Measurements from ENCODE around the gene SH3BP5L. TPM values are rescaled to one million over a fixed set of nuclear protein-coding genes. Genes with fewer than 3 reads are reported as not detected.

SH3BP5L gene
- total RNA-seq, 3 donors from 2014 or later: 27.2 to 31.0 (median 29.3) TPM

- peaks cover 15% of the 10 kb centered on the region for H3K36me3 ChIP-seq (ENCODE audit: low read depth)
- H3K4me1 ChIP-seq (ENCODE audit: low read depth): no peaks in the 10 kb centered on the region
- intact Hi-C loops (cut with DNase I, micrococcal nuclease): no loop called here
- DNase-seq: no peak
- ATAC-seq: no peak
- H3K9me3 ChIP-seq: no peaks in the 10 kb centered on the region
- H3K4me3 ChIP-seq: no peak overlapping the region
- TF ChIP-seq CTCF (IDR thresholded peaks at IDR 0.05): no peak
Measured at GRCh38 chr1:248849637-248850036, 23.9 kb upstream of the SH3BP5L start.

GRCh38 chr1:248849152-248849551, 23.4 kb upstream of the SH3BP5L start:
- peaks cover 15% of the 10 kb centered on the region for H3K36me3 ChIP-seq (ENCODE audit: low read depth)
- intact Hi-C loops (cut with DNase I, micrococcal nuclease): no loop called here
- no peak for DNase-seq
- H3K4me3 ChIP-seq: no peak overlapping the region
- no peaks in the 10 kb centered on the region for H3K9me3 ChIP-seq
- no peak for TF ChIP-seq CTCF (IDR thresholded peaks at IDR 0.05)
- ATAC-seq: no peak
- no peaks in the 10 kb centered on the region for H3K4me1 ChIP-seq (ENCODE audit: low read depth)

- Histone ChIP-seq H3K4me3 (no peak overlapping the region), H3K9me3 (no peaks in the 10 kb centered on the region), H3K4me1 (ENCODE audit: low read depth) (no peaks in the 10 kb centered on the region), H3K36me3 (ENCODE audit: low read depth) (peaks cover 15% of the 10 kb centered on the region)
- intact Hi-C loops (cut with DNase I, micrococcal nuclease): no loop called here
- ATAC-seq: no peak
- TF ChIP-seq CTCF (IDR thresholded peaks at IDR 0.05): no peak
- DNase-seq: no peak
Measured at GRCh38 chr1:248848602-248849001, 22.9 kb upstream of the SH3BP5L start.

GRCh38 chr1:248847956-248848561, 22.3 kb upstream of the SH3BP5L start:
- Histone ChIP-seq H3K9me3 (no peaks in the 10 kb centered on the region), H3K4me3 (no peak overlapping the region), H3K36me3 (ENCODE audit: low read depth) (peaks cover 15% of the 10 kb centered on the region), H3K4me1 (ENCODE audit: low read depth) (no peaks in the 10 kb centered on the region)
- DNase-seq (no peak), ATAC-seq (no peak)
- no peak for TF ChIP-seq CTCF (IDR thresholded peaks at IDR 0.05)
- intact Hi-C loops (cut with DNase I, micrococcal nuclease): no loop called here

GRCh38 chr1:248847181-248847955, 21.7 kb upstream of the SH3BP5L start:
- TF ChIP-seq CTCF (IDR thresholded peaks at IDR 0.05): no peak
- Histone ChIP-seq H3K36me3 (ENCODE audit: low read depth) (peaks cover 15% of the 10 kb centered on the region), H3K9me3 (no peaks in the 10 kb centered on the region), H3K4me3 (no peak overlapping the region), H3K4me1 (ENCODE audit: low read depth) (no peaks in the 10 kb centered on the region)
- DNase-seq (no peak), ATAC-seq (no peak)
- intact Hi-C loops (cut with DNase I, micrococcal nuclease): no loop called here
